OCI-LY1 (cell line): Measurements from ENCODE around the gene PDK2.
A peak's percentile ranks its signal among the peaks of the same experiment; 100 is the strongest.

Source experiments
- H2AFZ ChIP-seq: fragments of 200-600 bp; sonication (generic), shearing (Covaris generic); 2 replicates; pipeline ENCODE4 v1.6.0; 2014; ENCODE audit warnings: antibody characterized with exemption, mild to moderate bottlenecking, low read length
- H3F3A ChIP-seq: fragments of 200-600 bp; sonication (generic), shearing (Covaris generic); 2 replicates; pipeline ENCODE4 v1.6.0; 2014; ENCODE audit warnings: mild to moderate bottlenecking, antibody characterized with exemption, low read length, moderate library complexity; ENCODE audit not compliant: insufficient read depth
- H3K27ac ChIP-seq: fragments of 200-600 bp; sonication (generic); 2 replicates; pipeline ENCODE4 v1.5.1; 2014; ENCODE audit warnings: low read length, mixed run types, mild to moderate bottlenecking, low read depth; ENCODE audit not compliant: poor library complexity, severe bottlenecking
- H3K27me3 ChIP-seq: fragments of 200-600 bp; sonication (generic); 2 replicates; pipeline ENCODE4 v1.6.0; 2014; ENCODE audit warnings: antibody characterized with exemption, mild to moderate bottlenecking, low read length, moderate library complexity; ENCODE audit not compliant: insufficient read depth
- H3K36me3 ChIP-seq: fragments of 200-600 bp; sonication (generic); 2 replicates; pipeline ENCODE4 v1.6.1; 2014; ENCODE audit warnings: mild to moderate bottlenecking, antibody characterized with exemption, low read length, moderate library complexity, mixed read lengths; ENCODE audit not compliant: insufficient read depth
- H3K4me1 ChIP-seq: fragments of 200-600 bp; sonication (generic); 2 replicates; pipeline ENCODE4 v1.5.1; 2014; ENCODE audit warnings: mild to moderate bottlenecking, low read length, moderate library complexity; ENCODE audit not compliant: insufficient read depth, severe bottlenecking
- H3K4me2 ChIP-seq: fragments of 200-600 bp; sonication (generic), shearing (Covaris generic); 2 replicates; pipeline ENCODE4 v1.6.1; 2014; ENCODE audit warnings: low read length
- H3K4me3 ChIP-seq: fragments of 200-600 bp; sonication (generic); 2 replicates; pipeline ENCODE4 v1.5.1; 2014; ENCODE audit warnings: low read length, low read depth, mild to moderate bottlenecking, mixed read lengths; ENCODE audit not compliant: poor library complexity, severe bottlenecking
- H3K79me2 ChIP-seq: fragments of 200-600 bp; shearing (Covaris generic); 2 replicates; pipeline ENCODE4 v1.6.1; 2016; ENCODE audit warnings: mixed run types, low read length, mixed read lengths; ENCODE audit not compliant: insufficient read depth
- H3K9ac ChIP-seq: fragments of 200-600 bp; sonication (generic), shearing (Covaris generic); 2 replicates; pipeline ENCODE4 v1.6.1; 2014; ENCODE audit warnings: mild to moderate bottlenecking, low read length, mixed read lengths
- H3K9me2 ChIP-seq: fragments of 200-600 bp; sonication (generic), shearing (Covaris generic); 2 replicates; pipeline ENCODE4 v1.6.1; 2014; ENCODE audit warnings: low read depth, mild to moderate bottlenecking, low read length, mixed read lengths
- H3K9me3 ChIP-seq: fragments of 200-600 bp; shearing (Covaris generic); 2 replicates; pipeline ENCODE4 v1.6.1; 2014; ENCODE audit warnings: low read length, mixed read lengths
- H4K20me1 ChIP-seq: fragments of 200-600 bp; sonication (generic), shearing (Covaris generic); 2 replicates; pipeline ENCODE4 v1.6.0; 2016; ENCODE audit warnings: mild to moderate bottlenecking, low read length; ENCODE audit not compliant: insufficient read depth
- EZH2 ChIP-seq: fragments of 200-600 bp; sonication (generic), shearing (Covaris generic); IDR thresholded peaks from 2 replicates; pipeline ENCODE4 v1.8.0; 2017; ENCODE audit warnings: borderline replicate concordance, mixed run types, mild to moderate bottlenecking, antibody characterized with exemption, low read length, moderate library complexity, mixed read lengths
- TF ChIP-seq, protein P1 (sequence below): fragments of 200-600 bp; sonication (generic), shearing (Covaris generic); IDR thresholded peaks from 2 replicates; pipeline ENCODE4 v1.5.1; 2017; ENCODE audit warnings: mild to moderate bottlenecking, antibody characterized with exemption, low read length, moderate library complexity, mixed read lengths

Gene PDK2

GRCh38 chr17:50146230-50146926, 51.2 kb downstream of the PDK2 start:
- H3K9ac ChIP-seq = no peak overlapping the region; the same call in 1 of the 2 replicates
- no peaks in the 10 kb centered on the region for H3F3A ChIP-seq
- H3K4me3 ChIP-seq = peak overlapping the region; percentile 80
- H3K27ac ChIP-seq = peak overlapping the region; percentile 66
- H2AFZ ChIP-seq = no peak overlapping the region
- H3K4me2 ChIP-seq = peak overlapping the region; percentile 69
- no peaks in the 10 kb centered on the region for H3K79me2 ChIP-seq
- H3K4me1 ChIP-seq = peaks cover 24% of the 10 kb centered on the region
- H4K20me1 ChIP-seq = no peaks in the 10 kb centered on the region
- TF ChIP-seq EZH2 = no peak
- TF ChIP-seq, protein P1, sequence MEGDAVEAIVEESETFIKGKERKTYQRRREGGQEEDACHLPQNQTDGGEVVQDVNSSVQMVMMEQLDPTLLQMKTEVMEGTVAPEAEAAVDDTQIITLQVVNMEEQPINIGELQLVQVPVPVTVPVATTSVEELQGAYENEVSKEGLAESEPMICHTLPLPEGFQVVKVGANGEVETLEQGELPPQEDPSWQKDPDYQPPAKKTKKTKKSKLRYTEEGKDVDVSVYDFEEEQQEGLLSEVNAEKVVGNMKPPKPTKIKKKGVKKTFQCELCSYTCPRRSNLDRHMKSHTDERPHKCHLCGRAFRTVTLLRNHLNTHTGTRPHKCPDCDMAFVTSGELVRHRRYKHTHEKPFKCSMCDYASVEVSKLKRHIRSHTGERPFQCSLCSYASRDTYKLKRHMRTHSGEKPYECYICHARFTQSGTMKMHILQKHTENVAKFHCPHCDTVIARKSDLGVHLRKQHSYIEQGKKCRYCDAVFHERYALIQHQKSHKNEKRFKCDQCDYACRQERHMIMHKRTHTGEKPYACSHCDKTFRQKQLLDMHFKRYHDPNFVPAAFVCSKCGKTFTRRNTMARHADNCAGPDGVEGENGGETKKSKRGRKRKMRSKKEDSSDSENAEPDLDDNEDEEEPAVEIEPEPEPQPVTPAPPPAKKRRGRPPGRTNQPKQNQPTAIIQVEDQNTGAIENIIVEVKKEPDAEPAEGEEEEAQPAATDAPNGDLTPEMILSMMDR = peak; percentile 12; the same call in 1 of the 2 replicates
- peaks cover 42% of the 10 kb centered on the region for H3K36me3 ChIP-seq
- H3K27me3 ChIP-seq = no peaks in the 10 kb centered on the region
- H3K9me3 ChIP-seq = no peaks in the 10 kb centered on the region
- H3K9me2 ChIP-seq = no peaks in the 10 kb centered on the region

- H3K79me2 ChIP-seq = no peaks in the 10 kb centered on the region
- peak overlapping the region; percentile 69 for H3K4me2 ChIP-seq
- peak overlapping the region; percentile 93 for H3K9ac ChIP-seq
- H4K20me1 ChIP-seq = no peaks in the 10 kb centered on the region
- no peaks in the 10 kb centered on the region for H3F3A ChIP-seq
- no peak overlapping the region for H2AFZ ChIP-seq
- peaks cover 36% of the 10 kb centered on the region for H3K36me3 ChIP-seq
- peak overlapping the region; percentile 80 for H3K4me3 ChIP-seq
- H3K9me2 ChIP-seq = no peaks in the 10 kb centered on the region
- H3K4me1 ChIP-seq = peaks cover 30% of the 10 kb centered on the region
- TF ChIP-seq, protein P1 = no peak
- H3K27ac ChIP-seq = peak overlapping the region; percentile 66
- no peaks in the 10 kb centered on the region for H3K9me3 ChIP-seq
- H3K27me3 ChIP-seq = no peaks in the 10 kb centered on the region
Measured at GRCh38 chr17:50146927-50147665, 51.9 kb downstream of the PDK2 start.

GRCh38 chr17:50147841-50148225, 52.7 kb downstream of the PDK2 start:
- Histone ChIP-seq H3K27me3 (no peaks in the 10 kb centered on the region), H3K27ac (peak overlapping the region; percentile 66), H4K20me1 (no peaks in the 10 kb centered on the region), H2AFZ (no peak overlapping the region), H3K9me3 (no peaks in the 10 kb centered on the region), H3K4me3 (peak overlapping the region; percentile 80), H3K4me1 (peaks cover 35% of the 10 kb centered on the region), H3K79me2 (no peaks in the 10 kb centered on the region), H3K9ac (peak overlapping the region; percentile 93), H3K36me3 (peaks cover 29% of the 10 kb centered on the region), H3K4me2 (peak overlapping the region; percentile 69), H3K9me2 (no peaks in the 10 kb centered on the region), H3F3A (no peaks in the 10 kb centered on the region)
- TF ChIP-seq EZH2 = no peak
- TF ChIP-seq, protein P1 = no peak
